DOHH2 (cell line): ENCODE measurements around the gene CRYBB3.

Experiments
- H3F3A ChIP-seq: fragments of 200-600 bp; sonication (generic), shearing (Covaris generic); 2 replicates; pipeline ENCODE4 v1.6.0; 2016; ENCODE audit warnings: antibody characterized with exemption, mild to moderate bottlenecking; ENCODE audit not compliant: control insufficient read depth, insufficient read depth
- H3K27ac ChIP-seq: fragments of 200-600 bp; sonication (generic); 2 replicates; pipeline ENCODE4 v1.5.1; 2014; ENCODE audit warnings: low read depth, mild to moderate bottlenecking, low read length, moderate library complexity
- H3K27me3 ChIP-seq: fragments of 200-600 bp; sonication (generic); 2 replicates; pipeline ENCODE4 v1.6.1; 2014; ENCODE audit warnings: mild to moderate bottlenecking, low read length, mixed read lengths; ENCODE audit not compliant: control insufficient read depth
- H3K36me3 ChIP-seq: fragments of 200-600 bp; sonication (generic); 2 replicates; pipeline ENCODE4 v1.6.1; 2014; ENCODE audit warnings: mild to moderate bottlenecking, low read length, moderate library complexity, mixed read lengths; ENCODE audit not compliant: control insufficient read depth
- H3K4me1 ChIP-seq: fragments of 200-600 bp; sonication (generic); 2 replicates; pipeline ENCODE4 v1.6.1; 2014; ENCODE audit warnings: mild to moderate bottlenecking, low read length, mixed read lengths; ENCODE audit not compliant: control insufficient read depth
- H3K4me2 ChIP-seq: fragments of 200-600 bp; sonication (generic); 2 replicates; pipeline ENCODE4 v1.6.0; 2014; ENCODE audit warnings: mild to moderate bottlenecking, low read length, moderate library complexity
- H3K4me3 ChIP-seq: fragments of 200-600 bp; sonication (generic); 2 replicates; pipeline ENCODE4 v1.5.1; 2014; ENCODE audit warnings: mild to moderate bottlenecking, low read length, mixed read lengths
- H3K79me2 ChIP-seq: fragments of 200-600 bp; sonication (generic); 2 replicates; pipeline ENCODE4 v1.6.1; 2014; ENCODE audit warnings: mild to moderate bottlenecking, low read length, mixed read lengths; ENCODE audit not compliant: control insufficient read depth
- H3K9me2 ChIP-seq: fragments of 200-600 bp; sonication (generic); replicated peaks from 2 replicates; pipeline ENCODE4 v1.6.1; 2014; ENCODE audit warnings: mild to moderate bottlenecking, low read length, mixed read lengths; ENCODE audit not compliant: control insufficient read depth
- H3K9me3 ChIP-seq: fragments of 200-600 bp; sonication (generic); 2 replicates; pipeline ENCODE4 v1.6.1; 2014; ENCODE audit warnings: antibody characterized with exemption, low read length, mixed read lengths; ENCODE audit not compliant: control insufficient read depth, insufficient read depth
- H4K20me1 ChIP-seq: fragments of 200-600 bp; sonication (generic); 2 replicates; pipeline ENCODE4 v1.6.0; 2014; ENCODE audit warnings: low read depth, mild to moderate bottlenecking, antibody characterized with exemption, low read length, moderate library complexity; ENCODE audit not compliant: control insufficient read depth, insufficient read depth
- EZH2phosphoT487 ChIP-seq: fragments of 200-600 bp; sonication (generic); IDR thresholded peaks from 2 replicates; pipeline ENCODE4 v1.6.1; 2017; ENCODE audit warnings: borderline replicate concordance, mild to moderate bottlenecking, antibody characterized with exemption, low read length, moderate library complexity, mixed read lengths
- TF ChIP-seq, protein P1 (sequence below): fragments of 200-600 bp; sonication (generic); IDR thresholded peaks from one replicate; pipeline ENCODE4 v1.5.1; 2014; ENCODE audit warnings: antibody characterized with exemption, mild to moderate bottlenecking, low read depth, low read length; ENCODE audit not compliant: poor library complexity, severe bottlenecking

Gene CRYBB3

DNA sequence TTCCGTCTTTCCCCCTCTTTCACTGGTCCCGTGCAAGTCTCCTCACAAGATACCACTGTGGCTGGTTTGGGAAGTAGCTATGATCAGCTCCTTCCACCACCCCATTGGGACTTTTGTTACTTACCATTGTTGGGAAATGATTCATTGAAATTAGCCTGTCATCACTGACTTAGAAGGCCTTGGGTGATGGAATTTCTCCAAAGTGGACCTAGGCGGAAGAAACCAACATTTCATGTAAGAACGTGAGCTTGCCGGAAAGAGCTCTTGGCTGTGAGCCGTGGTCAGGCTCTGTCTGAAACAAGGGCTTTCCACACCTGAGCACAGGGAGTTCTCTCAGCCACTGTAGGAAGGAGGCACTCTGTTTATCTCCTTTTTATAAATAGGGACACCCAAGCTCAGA lies 23.5 kb upstream of the CRYBB3 start:
- Histone ChIP-seq H3K27me3 (no peaks in the 10 kb centered on the region), H3K79me2 (no peaks in the 10 kb centered on the region), H3K4me1 (no peaks in the 10 kb centered on the region), H3K9me2 (no peaks in the 10 kb centered on the region), H3K9me3 (no peaks in the 10 kb centered on the region), H3K4me2 (no peak overlapping the region), H3K27ac (no peak overlapping the region), H3K4me3 (no peak overlapping the region), H4K20me1 (no peaks in the 10 kb centered on the region; the same call in 1 of the 2 replicates), H3K36me3 (no peaks in the 10 kb centered on the region), H3F3A (no peaks in the 10 kb centered on the region)
- no peak for TF ChIP-seq EZH2phosphoT487
- TF ChIP-seq, protein P1, sequence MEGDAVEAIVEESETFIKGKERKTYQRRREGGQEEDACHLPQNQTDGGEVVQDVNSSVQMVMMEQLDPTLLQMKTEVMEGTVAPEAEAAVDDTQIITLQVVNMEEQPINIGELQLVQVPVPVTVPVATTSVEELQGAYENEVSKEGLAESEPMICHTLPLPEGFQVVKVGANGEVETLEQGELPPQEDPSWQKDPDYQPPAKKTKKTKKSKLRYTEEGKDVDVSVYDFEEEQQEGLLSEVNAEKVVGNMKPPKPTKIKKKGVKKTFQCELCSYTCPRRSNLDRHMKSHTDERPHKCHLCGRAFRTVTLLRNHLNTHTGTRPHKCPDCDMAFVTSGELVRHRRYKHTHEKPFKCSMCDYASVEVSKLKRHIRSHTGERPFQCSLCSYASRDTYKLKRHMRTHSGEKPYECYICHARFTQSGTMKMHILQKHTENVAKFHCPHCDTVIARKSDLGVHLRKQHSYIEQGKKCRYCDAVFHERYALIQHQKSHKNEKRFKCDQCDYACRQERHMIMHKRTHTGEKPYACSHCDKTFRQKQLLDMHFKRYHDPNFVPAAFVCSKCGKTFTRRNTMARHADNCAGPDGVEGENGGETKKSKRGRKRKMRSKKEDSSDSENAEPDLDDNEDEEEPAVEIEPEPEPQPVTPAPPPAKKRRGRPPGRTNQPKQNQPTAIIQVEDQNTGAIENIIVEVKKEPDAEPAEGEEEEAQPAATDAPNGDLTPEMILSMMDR, result no peak

DNA sequence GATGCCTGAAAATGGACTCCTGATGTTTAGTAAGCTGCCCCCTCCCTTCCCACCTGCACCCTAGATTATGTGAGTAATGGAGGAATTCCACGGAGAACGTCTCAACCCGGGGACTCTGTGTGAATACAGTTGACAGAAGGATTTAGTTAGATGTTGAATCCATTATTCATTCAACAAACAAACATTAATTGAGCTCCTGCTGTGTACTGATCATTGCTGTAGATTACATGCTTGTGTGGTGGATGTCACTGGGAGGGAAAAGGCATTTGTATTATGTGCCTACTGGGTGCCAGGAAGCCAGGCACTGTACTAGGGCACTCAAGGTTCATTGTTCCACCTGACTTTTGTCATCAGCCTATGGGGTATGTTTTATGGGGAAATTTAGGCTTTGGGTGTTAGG lies 22.9 kb upstream of the CRYBB3 start:
- no peak overlapping the region for H3K27ac ChIP-seq
- H3F3A ChIP-seq, result no peaks in the 10 kb centered on the region
- no peaks in the 10 kb centered on the region for H3K9me2 ChIP-seq
- H3K4me2 ChIP-seq, result no peak overlapping the region
- no peak overlapping the region for H3K4me3 ChIP-seq
- H3K9me3 ChIP-seq, result no peaks in the 10 kb centered on the region
- TF ChIP-seq, protein P1, result no peak
- TF ChIP-seq EZH2phosphoT487, result no peak
- no peaks in the 10 kb centered on the region for H3K27me3 ChIP-seq
- no peaks in the 10 kb centered on the region; the same call in 1 of the 2 replicates for H4K20me1 ChIP-seq
- no peaks in the 10 kb centered on the region for H3K36me3 ChIP-seq
- H3K4me1 ChIP-seq, result no peaks in the 10 kb centered on the region
- H3K79me2 ChIP-seq, result no peaks in the 10 kb centered on the region

DNA sequence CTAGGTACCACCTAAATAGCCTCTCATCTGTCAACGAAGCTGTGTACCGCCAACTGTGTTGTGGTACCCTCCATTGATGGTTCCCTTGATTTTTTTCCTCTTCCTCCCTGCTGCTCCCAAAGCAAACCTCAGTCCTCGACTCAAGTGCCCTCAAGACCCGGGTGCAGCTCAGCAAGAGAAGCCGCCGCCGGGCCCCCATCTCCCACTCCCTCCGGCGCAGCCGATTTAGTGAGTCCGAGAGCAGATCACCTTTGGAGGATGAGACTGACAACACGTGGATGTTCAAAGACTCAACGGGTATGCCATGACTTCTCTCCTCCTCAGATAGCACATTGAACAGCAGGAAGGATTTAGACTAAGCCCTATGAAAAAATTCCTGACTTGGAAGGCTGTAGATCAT lies 22.4 kb upstream of the CRYBB3 start:
- Histone ChIP-seq H3K4me3 (no peak overlapping the region), H3K36me3 (no peaks in the 10 kb centered on the region), H3K9me3 (no peaks in the 10 kb centered on the region), H3F3A (no peaks in the 10 kb centered on the region), H4K20me1 (no peaks in the 10 kb centered on the region; the same call in 1 of the 2 replicates), H3K4me2 (no peak overlapping the region), H3K79me2 (no peaks in the 10 kb centered on the region), H3K4me1 (no peaks in the 10 kb centered on the region), H3K27me3 (no peaks in the 10 kb centered on the region), H3K9me2 (no peaks in the 10 kb centered on the region), H3K27ac (no peak overlapping the region)
- TF ChIP-seq EZH2phosphoT487, result no peak
- TF ChIP-seq, protein P1, result no peak
